NCI-H1436 (cell line): ENCODE measurements around the gene CEP131.

Experiments
- DNase-seq: peaks from one replicate; lab custom pipeline; 2025; lab: John Stamatoyannopoulos, UW

The CEP131 gene

GRCh38 chr17:81222906-81223761 lies at the start of gene CEP131:
CEP131 (minus strand) TSS chr17:81222965; CDS start chr17:81220056, 2,909 bp downstream.
- DNase-seq, result peak; percentile 100

DNA sequence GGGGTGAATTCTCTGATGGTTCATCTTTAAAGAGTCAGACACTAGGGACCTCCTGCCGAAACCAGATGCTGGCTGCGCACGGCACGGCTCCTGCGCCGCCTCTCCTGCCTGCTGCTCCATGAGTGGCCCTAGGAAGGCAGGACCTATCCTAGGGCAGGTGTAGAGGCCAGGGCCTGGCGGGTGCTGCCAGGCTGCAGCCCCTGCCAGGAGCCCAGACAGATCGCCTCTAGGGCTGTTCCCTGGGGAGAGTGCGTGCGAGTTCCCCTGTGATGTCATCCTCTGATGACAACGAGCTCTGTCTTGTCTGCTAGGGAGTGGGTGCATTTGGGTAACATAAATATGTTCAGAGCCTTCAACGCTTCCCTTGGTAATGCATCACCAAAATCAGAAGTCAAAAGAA lies 48.5 kb upstream of the CEP131 start:
- no peak for DNase-seq

GRCh38 chr17:81270279-81270678 lies 47.5 kb upstream of the CEP131 start:
- DNase-seq, result no peak

DNA sequence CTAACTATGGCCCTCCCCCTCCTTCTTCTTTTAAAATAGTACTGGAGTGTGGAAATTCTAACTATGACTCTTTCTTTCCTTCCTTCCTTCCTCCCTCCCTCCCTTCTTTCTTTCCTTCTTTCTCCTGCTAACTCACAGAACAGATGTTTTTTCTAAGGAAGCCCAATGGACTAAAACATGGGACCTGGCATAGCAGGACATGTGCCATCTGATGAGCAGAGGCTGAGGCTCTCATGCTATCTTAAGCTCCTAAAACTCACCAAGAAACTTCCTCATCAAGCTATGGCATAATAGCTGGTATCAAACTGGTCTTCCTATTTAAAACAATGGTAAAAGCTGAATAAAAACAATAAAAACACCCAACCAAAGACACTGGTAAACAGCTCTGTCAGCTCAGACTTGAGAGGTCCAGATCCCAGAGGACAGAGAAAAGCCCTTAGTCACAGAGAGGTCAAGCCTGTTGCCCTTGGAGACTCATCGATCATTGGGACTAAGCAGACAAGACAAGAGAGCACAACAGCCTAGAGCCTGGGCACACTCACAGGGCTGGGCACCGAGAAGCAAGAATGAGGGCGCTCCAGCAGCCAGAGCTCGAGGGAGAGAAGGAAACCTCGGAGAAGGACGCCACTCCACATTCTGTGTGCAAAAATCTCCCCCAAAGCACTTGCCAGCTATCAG lies 44.8 kb upstream of the CEP131 start:
- no peak for DNase-seq

- DNase-seq, result no peak
Observed at GRCh38 chr17:81265576-81265975, 42.8 kb upstream of the CEP131 start.

GRCh38 chr17:81264640-81265039 lies 41.9 kb upstream of the CEP131 start:
- DNase-seq, result no peak

DNA sequence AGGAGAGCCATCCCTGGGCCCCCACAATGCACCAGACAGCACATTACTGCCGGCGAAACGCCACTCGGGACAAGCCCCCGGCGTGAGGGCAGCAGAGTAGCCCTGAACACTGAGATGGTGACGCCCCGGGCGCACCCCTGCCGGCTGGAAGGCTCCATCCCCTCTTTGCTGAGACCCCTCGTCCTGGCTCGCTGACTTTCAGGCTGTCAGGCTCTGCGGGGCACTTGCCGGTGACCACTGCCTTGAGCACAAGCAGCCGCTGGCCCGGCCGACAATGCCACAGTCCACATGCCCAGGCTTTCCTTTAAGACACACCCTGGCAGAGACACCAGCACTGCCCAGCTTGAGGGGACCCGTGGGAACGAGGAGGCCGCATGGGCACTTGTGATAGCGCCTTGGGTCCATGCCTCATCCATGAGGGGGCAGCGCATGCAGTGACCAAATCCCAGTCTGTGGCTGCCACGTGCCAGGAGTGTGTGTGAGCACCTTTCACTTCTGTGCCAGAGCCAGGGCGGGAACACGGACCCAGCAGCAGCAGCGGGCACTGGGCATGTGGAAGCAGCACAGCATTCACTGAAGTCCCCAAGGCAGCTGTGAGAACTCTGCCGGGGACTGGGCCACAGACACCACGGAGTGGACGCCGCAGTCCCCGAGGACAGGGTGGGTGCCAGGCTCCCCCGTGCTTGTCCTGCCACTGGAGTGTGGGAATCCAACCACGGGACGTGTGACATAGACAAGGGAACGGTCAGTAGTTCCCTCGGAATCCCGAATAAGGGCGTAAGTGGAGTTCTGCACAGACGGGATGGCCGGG lies 40.8 kb upstream of the CEP131 start:
- no peak for DNase-seq

- no peak for DNase-seq
Observed at GRCh38 chr17:81261582-81262336, 39.0 kb upstream of the CEP131 start.

DNA sequence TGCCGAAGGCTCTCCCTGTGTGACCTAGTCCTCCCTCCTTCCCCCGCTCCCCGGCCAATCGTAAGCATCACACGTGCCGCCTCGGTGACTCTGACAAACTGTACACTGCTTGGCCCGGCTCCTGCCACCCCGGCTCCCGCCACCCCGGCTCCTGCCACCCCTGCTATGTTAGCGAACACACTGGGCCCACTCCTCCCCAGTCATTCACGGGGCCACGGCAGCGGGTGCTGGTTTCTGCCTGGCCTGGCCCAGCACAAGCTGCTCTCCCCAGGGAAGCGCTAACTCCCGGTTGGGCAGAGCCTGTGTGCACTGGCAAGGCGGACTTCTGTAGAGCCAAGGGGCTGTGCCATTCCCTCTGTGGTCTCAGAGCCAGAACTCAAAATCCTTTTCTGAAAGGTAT lies 38.3 kb upstream of the CEP131 start:
- DNase-seq, result no peak

- no peak for DNase-seq
Observed at GRCh38 chr17:81260641-81261040, 37.9 kb upstream of the CEP131 start.

DNA sequence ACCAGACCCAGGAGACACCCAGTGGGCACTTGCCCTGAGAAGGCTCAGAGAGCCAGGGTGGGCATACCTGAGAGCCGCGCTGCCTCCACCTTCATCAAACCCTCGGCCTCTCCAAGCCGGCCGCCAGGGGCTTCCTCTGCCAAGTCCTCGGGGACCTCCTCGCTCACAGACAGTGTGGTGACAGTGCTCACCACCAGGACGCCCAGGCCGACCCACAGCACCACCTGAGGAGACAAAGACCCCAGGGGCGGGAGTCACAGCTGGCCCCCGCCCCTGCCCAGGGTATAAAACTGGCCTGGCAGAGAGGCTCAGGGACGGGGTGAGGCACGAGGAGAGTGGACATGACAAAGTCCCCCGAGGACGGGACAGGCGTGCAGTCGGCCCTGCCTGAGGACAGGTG lies 37.4 kb upstream of the CEP131 start:
- DNase-seq, result no peak

GRCh38 chr17:81259058-81259605 lies 36.4 kb upstream of the CEP131 start:
- no peak for DNase-seq

- no peak for DNase-seq
Observed at GRCh38 chr17:81258292-81258691, 35.5 kb upstream of the CEP131 start.

- DNase-seq, result no peak
Observed at GRCh38 chr17:81257533-81257932, 34.8 kb upstream of the CEP131 start.

DNA sequence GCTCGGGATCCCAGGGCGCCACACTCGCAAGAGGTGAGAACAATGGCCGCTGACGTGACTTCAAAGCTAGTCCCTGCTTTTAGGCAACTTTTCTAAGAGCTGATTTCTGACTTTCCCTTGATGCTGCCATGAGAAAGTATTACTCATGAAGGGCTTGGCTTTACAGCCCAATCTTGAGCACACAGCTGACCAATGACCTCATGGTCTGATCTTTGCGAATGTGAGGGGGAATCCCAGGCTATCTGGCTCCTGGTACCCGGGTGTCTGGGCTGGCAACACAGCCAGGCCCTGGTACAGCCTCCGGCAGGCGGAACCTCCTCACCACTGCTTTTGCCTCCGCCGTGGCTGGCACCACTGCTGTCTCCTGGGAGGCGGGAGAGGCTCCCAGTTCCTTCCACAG lies 33.9 kb upstream of the CEP131 start:
- no peak for DNase-seq

DNA sequence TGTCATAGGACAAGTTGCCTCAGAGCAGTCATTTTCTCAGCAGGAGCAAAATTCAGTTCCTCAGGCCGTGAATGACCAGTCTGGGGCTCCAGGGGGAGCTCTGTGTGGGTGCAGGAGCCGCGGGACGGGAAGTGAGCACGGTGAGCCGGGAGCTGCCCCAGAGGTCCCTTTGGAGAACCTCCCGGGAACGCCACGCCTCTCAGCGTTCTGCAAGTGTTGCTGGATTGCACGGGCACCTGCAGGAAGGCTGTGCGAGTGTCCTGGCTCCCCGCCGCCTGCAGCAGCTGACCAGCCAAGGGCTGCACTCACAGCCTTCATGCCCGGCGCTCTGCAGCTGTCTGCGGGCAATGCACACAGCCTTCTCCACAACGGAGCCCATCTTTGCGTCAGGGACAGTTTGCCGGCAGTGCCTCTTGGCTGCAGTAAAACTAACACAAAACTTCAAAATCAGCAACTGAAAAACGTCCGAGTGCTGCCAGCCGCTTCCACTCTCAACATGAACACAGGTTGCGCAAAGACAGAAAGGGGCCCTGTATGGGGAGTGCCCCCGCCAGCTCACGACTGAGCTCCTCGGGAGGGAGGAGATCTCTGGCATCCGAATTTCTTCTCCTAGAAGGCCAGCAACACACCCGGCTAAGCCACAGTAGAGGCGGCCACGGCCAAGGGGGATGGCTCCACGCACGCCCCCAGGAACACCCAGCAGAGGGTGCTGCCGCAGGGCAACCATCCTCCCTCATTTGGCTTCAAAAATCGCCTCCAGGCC lies 32.4 kb upstream of the CEP131 start:
- DNase-seq, result no peak

GRCh38 chr17:81253358-81254131 lies 30.8 kb upstream of the CEP131 start:
- DNase-seq, result peak; percentile 39

DNA sequence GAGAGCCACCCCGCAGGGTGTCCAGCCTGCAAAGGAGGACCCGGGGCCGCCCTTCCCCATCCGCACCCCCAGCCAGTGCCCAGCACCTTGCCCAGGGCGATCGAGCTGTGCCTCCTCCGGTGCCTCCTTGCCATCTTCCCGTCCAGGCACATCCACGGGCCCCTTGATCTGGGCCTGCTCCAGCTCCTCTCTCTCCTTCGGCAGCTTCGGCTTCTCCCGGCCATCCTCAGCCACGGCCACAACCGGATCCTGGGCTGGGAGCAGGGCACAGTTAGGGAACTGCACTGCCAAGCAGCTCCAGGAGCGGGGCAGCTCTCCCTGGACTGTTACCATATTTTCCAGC lies 30.2 kb upstream of the CEP131 start:
- no peak for DNase-seq

- DNase-seq, result no peak
Observed at GRCh38 chr17:81252326-81252986, 29.7 kb upstream of the CEP131 start.
